HG03060 (cell line): ENCODE measurements around the gene DNAJB2.
A peak's percentile ranks its signal among the peaks of the same experiment; 100 is the strongest.
"Not testable (repeated sequence)": the region's sequence is repeated elsewhere in the genome, so short reads cannot be mapped to it uniquely, and the experiment has no call there.

Source experiments
- ATAC-seq: cut with Tn5 transposase; IDR thresholded peaks from one replicate; pipeline ENCODE4 v1.9.1; 2021; ENCODE audit warnings: low read depth, moderate number of reproducible peaks; ENCODE audit not compliant: unreplicated experiment

DNAJB2 gene

DNA sequence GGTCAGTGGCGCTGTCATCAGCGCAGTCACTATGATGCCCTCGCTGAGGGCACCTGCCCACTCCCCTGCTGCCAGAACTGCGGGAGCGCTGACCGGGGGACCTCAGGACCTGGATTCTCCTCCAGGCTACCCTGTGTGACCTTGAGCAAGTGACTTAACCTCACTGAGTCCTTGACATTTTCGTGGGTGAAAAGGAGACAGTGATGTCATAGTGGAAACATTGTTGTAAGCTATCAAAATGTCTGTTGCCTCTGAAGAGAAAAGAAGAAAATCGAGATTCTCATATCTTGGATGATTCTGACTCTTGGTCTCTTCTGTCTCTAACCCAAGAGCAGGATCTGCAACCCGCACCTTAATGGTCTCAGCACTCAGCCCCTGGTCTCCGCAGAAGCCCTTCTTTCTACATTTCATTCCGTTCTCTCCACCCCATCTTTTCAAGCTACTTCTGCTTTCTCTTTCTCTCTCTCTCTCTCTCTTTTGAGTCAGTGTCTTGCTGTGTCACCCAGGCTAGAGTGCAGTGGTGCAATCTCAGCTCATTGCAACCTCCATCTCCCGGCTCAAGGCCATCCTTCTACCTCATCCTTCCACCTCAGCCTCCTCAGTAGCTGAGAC is 24.5 kb upstream of the DNAJB2 start:
- peak; percentile 30 for ATAC-seq

GRCh38 chr2:219258942-219259341 is 20.2 kb upstream of the DNAJB2 start:
- ATAC-seq, result not testable (repeated sequence)

- no peak for ATAC-seq
Measured at GRCh38 chr2:219261024-219261855, 17.9 kb upstream of the DNAJB2 start.

DNA sequence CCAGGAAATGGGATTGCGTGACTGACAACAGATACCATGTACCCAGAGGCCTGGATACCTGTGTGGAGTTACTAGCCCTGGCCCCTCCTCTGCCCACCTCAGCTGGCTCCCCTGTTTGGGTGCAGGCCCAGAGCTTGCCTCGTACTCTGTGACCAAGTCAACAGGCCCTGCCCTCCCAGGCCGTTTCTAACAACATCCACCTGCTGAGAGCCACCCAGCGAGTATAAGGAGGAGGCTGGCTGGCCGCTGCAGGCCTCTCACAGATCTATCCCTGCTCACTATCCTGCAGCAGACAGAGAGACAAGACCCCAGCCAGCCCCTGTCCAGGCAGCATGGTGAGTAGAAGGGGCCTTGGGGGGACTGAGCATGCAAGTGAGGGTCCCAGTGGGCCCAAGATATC is 12.9 kb upstream of the DNAJB2 start:
- ATAC-seq, result no peak

- ATAC-seq, result no peak
Measured at GRCh38 chr2:219266886-219267285, 12.3 kb upstream of the DNAJB2 start.

DNA sequence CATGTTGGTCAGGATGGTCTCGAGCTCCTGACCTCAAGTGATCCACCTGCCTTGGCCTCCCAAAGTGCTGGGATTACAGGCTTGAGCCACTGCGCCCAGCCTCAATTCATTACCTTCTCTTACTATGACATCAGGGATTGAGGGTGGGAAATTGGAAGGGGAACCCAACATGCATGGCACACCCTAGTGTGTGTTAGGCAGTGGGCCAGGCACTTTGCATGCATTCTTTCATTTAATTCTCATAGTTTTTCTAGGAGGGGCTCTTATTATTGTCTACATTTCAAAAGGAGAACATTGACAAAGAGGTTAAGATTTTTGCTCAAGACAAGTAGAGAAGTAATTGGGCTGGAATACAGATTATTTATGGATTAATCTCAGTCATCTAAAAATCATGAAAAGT is 10.9 kb upstream of the DNAJB2 start:
- ATAC-seq, result no peak

DNA sequence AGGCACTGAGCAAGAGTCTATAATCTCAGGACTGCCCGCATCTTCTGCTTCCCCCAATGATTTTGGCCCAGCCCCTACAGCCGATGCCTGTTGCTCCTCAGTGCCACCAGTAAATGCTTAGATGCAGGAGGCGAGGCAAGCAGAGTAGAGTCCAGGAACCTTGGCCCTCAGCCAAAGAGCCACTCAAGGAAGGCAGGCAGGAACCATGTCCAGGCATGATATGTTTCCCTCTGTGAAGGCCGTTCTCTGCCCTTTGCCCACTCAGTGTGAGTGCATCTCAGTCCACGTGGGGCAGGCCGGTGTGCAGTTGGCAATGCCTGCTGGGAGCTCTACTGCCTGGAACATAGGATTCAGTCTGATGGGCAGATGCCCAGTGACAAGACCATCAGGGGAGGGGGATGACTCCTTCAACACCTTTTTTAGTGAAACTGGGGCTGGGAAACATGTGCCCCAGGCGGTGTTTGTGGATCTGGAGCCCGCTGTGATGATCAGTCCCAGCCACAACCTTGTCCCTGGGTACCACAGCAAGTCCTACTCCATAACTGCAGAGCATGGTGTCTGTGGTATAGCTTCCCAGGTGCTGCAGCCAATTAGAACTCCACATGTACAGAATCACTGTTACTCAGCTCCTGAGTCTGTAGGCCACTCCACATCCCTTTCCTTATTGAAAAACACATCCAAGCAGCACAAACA is 9.7 kb upstream of the DNAJB2 start:
- no peak for ATAC-seq

GRCh38 chr2:219270055-219270372 is 9.2 kb upstream of the DNAJB2 start:
- ATAC-seq, result no peak

- no peak for ATAC-seq
Measured at GRCh38 chr2:219271021-219271420, 8.1 kb upstream of the DNAJB2 start.

- no peak for ATAC-seq
Measured at GRCh38 chr2:219272356-219272755, 6.8 kb upstream of the DNAJB2 start.

DNA sequence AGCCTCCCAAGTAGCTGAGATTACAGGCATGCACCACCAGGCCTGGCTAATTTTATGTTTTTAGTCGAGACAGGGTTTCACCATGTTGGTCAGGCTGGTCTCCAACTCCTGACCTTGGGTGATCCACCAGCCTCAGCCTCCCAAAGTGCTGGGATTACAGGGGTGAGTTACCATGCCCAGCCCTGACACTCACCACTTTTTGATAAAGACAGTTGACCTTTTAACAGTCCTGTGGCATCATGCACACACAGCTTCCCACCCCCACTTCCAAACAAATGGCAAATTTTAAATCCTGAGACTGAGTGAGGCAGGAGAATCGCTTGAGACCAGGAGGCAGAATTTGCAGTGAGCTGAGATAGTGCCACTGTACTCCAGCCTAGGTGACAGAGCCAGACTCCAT is 6.2 kb upstream of the DNAJB2 start:
- no peak for ATAC-seq

- ATAC-seq, result no peak
Measured at GRCh38 chr2:219273937-219274336, 5.2 kb upstream of the DNAJB2 start.

GRCh38 chr2:219274361-219274921 is 4.7 kb upstream of the DNAJB2 start:
- no peak for ATAC-seq

GRCh38 chr2:219277703-219278654 is 1.2 kb upstream of the DNAJB2 start:
- no peak for ATAC-seq

GRCh38 chr2:219278655-219279150 is 463 bp upstream of the DNAJB2 start:
- no peak for ATAC-seq

DNA sequence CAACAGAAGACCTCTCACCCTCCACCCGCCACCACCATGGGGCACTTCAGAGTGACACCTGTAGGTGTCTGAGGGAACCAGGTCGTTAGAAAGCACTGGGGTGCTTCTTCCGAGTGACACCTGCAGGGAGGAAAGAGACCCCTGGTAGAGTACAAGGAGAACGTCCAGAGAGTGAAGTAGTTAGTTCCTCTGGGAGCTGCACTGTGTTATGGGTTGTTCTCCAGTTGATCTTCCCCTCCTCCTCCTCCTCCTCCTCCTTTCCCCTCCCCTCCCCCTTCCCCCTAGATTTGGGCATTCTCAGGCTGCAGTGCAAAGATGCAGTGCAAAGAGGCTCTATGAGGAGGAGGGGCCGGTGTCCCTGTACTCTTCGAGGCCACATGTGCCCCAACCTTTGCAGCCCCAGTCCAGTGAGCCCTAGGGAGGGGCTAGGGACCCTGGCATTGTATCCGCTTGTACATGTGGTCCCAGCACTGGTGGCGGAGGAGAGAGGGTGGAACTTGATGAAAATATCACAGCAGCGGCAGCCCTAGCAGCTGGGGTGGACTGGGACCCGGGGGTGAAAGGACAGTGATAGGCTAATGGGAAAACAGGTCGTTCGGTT is 850 bp downstream of the DNAJB2 start:
- no peak for ATAC-seq

GRCh38 chr2:219280651-219281050 is 1.5 kb downstream of the DNAJB2 start:
- no peak for ATAC-seq

GRCh38 chr2:219281588-219281987 is 2.4 kb downstream of the DNAJB2 start:
- no peak for ATAC-seq

DNA sequence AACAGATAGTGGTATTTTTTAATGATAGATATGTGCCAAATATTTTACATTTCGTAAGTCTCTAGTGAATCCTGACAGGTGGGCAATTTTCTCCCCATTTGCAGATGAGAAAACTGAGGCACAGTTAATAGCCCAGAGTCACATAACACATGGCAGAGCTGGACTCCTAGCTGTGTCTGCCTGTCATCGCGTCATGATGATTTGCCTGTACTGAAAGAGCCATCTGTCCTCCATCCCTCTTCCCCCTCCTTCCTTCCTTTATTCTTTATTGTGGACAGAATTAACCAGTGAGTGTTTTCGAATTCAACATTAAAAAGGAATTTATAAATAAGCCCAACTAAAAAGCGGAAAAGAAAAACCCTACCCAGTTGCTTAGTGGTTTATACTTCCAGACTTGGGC is 3.2 kb downstream of the DNAJB2 start:
- no peak for ATAC-seq
